Activated T-cell treated with anti-CD3 and anti-CD28 coated beads for 24 hours (primary cell): ENCODE results near the gene TGM6.

Experiments
- DNase-seq: peaks from one replicate; pipeline ENCODE4 v3.0.0-alpha.2; 2020; ENCODE audit warnings: low read depth

The TGM6 gene

DNA sequence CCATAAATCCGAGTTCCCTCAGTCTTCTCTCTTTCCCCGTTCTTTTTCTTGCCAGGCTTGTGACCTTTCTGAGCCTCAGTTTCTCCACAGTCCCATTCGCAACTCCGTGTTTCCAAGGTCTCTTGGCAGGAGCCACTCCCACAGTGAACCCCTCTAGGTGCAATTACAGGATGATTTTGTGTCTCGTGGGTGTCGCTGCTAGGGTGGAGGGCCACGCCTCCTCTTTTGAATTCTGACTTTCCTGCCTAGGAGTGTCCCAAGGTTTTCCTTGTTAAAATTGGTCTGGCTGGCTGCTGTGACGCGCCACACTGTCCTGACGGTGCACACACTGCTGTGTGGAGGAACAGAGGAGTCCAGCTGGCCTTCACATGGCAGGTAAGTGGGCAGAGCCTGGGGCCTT lies at the start of gene TGM6:
TGM6 (plus strand) TSS at position 301 of the 400 bp plus-strand sequence; CDS start at position 369, 68 bp downstream.
- DNase-seq: no peak

DNA sequence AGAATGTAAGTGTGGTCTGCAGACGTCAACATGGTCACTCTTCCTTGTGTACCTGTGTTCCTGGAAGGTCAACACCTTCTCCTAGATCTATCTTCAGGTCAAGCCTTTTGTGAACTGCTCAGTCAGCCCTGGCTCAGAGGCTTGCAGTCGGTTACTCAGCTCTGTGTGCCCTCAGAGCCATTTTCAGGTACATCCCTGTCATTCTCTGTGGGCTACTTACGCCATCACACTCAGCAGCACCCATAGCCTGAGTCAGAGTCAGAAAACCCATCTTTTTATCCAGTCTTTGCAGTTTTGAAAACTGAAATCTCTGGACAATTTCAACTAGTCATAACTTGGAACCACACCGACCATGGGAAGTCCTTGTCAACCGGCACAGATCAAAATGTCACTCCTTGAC lies 49.6 kb upstream of the TGM6 start:
- DNase-seq: no peak

DNA sequence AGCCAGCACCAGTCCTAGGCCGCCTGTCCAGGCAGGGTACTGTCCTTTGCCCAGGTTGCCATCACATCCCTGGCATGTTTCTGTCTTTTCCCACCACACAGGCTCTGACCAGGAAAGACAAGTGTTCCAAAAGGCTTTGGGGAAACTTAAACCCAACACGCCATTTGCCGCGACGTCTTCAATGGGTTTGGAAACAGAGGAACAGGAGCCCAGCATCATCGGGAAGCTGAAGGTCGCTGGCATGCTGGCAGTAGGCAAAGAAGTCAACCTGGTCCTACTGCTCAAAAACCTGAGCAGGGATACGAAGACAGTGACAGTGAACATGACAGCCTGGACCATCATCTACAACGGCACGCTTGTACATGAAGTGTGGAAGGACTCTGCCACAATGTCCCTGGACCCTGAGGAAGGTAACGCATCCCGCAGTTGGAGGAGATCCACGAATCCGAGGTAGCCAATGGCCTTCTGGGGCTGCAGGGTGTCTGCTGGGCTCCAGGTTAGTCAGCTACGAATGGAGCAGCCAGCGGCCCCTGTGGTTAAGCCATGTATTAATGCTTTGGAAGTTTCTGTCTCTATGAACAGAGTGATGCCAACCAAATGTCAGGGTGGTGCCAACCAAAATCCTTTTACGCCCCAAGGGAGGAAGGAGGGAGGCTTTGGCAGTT lies 48.7 kb upstream of the TGM6 start:
- no peak for DNase-seq

DNA sequence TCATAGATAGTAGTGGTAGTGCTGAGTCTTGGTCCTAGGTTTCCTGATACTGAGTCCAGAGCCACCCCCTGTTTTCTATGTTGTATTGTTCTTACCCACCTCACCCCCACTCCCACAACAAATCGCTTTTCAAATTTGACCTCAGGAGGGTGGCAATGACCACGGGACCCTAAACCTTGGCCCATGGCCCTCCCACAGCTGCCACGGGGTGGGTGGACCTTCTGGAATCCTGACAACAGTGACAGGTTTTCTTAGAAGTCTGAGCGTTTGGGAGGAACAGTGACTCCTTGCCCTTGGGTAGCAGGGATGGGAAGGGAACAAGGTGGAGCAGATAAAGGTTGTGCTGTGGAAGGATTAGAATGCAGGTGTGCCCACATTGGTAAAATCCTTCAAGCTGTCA lies 48.0 kb upstream of the TGM6 start:
- DNase-seq: no peak

DNA sequence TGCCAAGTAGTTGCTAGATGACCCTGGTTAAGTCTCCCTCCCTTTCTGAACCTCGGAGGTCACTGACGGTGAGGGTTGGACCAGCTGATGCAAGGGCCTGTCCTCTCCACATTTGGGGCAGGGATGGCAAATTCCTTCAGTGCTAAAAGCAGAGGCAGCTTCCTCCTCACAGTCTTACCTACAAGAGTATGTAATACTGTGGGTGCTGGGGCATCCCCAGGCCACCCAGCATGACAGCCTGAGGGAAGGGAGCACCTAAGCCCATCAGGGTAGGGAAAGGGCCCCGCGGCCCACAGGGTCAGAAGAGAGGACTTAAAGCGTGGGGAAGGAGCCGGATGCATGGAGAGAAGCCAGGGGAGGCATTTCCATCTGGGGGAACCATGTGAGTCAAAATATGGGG lies 46.9 kb upstream of the TGM6 start:
- no peak for DNase-seq

DNA sequence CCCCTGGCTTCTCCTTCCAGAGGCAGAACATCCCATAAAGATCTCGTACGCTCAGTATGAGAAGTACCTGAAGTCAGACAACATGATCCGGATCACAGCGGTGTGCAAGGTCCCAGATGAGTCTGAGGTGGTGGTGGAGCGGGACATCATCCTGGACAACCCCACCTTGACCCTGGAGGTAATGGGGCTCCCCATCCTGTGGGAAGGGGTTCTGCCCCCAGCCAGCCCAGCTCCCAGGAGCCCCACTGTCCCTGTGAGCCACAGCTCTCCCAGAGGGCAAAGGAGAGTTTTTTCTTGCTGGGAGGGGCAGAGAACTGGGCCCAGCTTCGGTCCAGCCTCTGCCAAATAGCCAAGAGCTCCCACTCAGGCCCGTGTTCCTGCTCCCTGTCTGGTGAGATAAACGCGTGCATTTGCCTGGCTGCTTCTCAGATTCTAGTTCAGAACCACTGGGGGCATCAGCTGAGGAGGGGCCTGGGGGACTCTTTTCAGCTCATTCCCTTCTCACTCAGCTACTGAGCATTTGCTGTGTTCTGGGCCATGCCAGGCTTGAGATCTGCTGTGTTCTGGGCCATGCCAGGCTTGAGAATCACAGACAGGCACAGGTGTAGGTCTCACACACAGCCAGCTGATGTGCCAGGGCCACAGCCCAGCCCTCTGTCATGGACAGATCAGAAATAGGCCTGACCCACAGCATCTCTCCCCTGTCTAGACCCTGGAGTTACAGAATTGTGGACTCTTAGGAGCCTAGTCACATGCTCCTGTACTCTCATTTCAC lies 45.4 kb upstream of the TGM6 start:
- no peak for DNase-seq

DNA sequence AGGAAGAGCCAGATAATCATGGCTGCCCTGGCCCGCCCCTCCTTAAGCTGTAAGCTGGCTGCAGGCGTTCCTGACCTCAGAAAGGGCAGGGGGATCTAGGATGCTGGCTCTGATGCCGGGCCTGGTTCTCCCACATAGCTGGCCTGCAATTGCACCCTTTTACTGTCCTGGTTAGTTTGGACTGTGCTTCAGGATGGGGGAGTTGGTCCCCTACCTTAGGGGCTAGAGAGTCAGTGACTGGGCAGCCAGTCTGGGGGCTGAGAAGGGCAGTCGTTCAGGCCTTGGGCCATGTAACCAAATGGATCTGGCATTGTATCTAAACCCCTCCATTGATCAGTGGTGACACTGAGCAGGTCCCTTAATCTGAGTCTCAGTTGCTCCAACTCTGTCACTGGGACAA lies 44.2 kb upstream of the TGM6 start:
- DNase-seq: no peak

DNA sequence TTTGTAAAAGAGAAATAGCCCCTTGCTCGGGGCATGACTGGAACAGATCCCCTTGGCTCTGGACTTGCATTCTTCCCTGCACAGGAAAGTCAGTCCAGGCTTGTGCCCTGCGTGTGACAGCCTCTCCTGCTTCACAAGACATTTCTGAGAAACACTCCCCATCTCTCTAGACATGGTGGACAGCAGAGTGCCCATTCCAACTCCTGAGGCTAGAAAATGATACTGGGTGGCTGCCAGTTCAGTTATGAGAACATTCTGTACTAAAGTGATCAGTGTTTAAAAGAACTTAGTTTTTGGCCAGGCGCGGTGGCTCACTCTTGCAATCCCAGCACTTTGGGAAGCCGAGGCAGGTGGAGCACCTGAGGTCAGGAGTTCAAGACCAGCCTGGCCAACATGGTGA lies 43.6 kb upstream of the TGM6 start:
- DNase-seq: no peak

GRCh38 chr20:2338411-2339066 lies 42.2 kb upstream of the TGM6 start:
- no peak for DNase-seq

DNA sequence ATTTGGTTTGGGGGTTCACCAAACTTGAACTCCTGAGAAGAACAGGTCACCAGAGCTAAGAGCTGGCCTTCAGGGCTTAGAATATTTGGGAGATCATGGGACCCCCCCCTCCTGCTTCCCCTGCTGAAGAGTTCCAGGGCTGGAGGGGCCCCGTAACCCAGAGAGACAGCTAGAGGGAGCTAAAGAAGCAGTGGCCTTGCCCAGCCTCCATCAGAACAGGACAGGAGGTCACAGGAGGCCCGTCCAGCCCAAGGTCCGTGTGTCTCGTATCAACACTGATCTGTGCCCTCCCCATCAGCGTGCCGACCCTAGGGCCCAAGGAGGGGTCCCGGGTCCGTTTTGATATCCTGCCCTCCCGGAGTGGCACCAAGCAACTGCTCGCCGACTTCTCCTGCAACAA lies 40.6 kb upstream of the TGM6 start:
- no peak for DNase-seq

DNA sequence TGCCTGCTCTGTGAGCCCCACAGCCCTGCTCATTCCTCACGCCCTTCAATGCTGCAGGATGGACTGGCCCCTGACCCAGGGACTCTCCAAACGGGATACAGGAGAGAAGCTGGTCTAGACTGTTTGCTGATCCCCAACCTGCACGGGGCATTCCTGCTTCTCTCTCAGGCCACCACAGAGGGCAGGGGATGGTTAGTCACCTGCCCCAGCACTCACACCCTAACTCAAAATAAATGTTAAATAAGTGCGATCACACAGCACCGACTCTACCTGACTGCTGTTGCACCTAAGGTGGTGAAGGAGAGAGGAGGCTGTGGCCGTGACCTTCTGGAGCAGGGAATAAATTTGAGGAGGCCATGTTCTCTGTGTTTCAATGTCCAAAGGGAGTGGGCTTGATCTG lies 39.9 kb upstream of the TGM6 start:
- DNase-seq: no peak

DNA sequence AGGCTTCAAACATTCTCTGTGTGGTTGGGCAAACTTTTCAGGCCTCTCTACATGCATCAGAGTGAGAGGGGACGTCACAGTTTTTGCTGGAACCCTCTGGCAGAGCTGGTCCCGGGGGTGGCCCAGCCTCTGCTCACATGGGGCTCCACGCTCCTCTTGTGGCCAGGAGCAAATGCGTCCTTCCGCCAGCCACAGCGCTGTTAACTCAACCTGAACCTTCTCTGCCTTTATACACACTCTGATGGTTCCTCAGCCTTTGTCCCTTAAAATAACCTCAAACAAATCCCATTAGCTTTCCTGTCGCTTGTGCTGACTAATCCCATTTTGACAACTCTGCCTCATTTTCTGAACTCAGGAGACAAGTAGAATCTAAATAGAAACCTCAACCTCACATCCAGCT lies 39.4 kb upstream of the TGM6 start:
- no peak for DNase-seq

- no peak for DNase-seq
Observed at GRCh38 chr20:2342243-2342642, 38.5 kb upstream of the TGM6 start.

DNA sequence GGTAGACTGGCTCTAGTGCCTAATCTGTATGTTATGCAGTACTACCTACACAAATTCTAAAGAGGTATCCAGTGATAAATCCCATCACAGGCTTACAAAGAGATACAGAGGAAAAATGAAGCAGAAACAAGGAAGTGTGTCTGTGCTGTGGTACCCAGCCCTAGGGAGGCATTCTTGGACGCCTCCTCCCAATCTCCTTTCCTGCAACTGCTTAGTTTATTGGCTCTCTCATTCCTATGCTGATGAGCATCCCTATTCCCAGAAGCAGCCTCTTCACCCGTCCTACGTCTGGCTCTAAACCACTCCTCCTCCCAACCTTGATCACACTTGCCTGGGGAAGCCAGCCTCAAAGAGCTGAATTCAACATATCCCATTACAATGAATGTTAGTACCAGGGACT lies 34.5 kb upstream of the TGM6 start:
- DNase-seq: no peak

DNA sequence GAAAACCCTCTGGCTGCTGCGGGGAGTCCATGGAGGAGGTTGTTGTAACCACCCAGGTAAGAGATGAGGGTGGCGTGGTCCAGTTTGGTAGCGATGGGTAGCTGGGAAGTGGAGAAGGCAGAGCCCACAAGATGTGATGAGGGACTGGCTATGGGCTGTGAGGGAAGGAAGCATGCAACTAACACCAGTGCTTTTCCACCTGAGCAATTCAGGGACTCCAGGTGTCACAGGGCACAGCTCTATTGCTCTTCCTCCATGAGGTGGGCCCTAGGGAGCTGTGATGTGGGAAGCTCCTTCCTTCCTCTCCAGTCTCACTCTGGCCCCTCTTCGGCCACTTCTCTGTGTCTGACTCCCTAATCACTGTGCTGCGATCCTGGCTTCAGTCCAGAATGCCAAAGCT lies 32.4 kb upstream of the TGM6 start:
- DNase-seq: no peak

DNA sequence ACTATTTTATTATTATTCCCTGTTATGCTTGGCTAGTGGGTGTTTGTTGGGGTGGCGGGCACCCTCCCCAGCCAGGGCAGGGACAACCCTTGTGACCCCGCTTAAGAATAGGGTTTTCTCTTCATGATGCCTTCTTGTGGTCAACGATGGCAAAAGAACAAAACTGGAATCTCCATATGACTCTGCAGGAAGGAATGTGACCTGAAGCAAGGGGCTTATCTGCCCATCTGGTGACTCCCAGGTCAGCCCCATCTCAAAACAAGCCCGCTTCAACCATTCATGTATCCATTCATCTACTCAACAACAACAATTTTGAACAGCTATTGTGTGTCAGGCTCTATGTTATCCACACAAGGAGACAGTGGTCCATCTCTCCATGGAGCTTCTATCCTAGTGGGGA lies 30.9 kb upstream of the TGM6 start:
- no peak for DNase-seq

DNA sequence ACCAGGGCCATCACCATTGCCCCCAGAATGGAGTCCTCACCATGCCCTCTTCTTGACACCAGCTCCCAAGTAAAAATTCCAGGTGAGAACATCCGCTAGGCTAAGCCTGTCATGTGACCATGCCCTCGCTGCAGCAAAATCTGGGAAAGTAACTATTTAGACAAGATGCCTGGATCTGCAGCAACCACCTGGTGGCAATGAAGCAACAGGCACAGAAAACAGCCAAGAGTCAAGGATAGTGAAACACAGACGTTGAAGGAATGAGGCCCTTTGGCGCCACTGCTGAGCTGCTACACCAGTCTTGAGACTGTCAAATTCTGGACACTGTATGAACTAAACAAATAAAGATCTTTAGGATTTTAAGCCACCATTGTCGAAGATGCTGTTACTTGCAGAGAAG lies 30.1 kb upstream of the TGM6 start:
- no peak for DNase-seq

DNA sequence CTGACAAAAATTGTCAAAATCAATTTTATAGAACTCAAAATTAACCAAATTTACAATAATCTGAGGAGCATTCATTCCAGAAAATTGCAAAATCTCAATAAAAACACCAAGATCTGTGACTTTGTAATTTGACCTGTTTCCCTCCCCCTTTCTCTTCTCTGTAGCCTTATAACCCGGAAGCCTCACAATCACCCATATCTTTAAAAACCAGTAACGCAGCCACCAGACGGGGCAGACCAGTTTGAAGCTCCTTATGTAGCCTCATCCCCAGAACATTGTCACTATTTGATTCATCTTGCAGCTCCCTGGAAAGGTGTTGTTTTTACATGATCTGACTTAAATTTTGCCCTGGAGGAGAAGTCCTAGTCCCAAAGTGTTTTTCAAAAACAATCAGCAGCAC lies 27.5 kb upstream of the TGM6 start:
- no peak for DNase-seq

GRCh38 chr20:2357114-2357513 lies 23.6 kb upstream of the TGM6 start:
- no peak for DNase-seq

GRCh38 chr20:2358006-2358405 lies 22.7 kb upstream of the TGM6 start:
- no peak for DNase-seq

- DNase-seq: no peak
Observed at GRCh38 chr20:2361035-2361593, 19.6 kb upstream of the TGM6 start.

- DNase-seq: no peak
Observed at GRCh38 chr20:2363187-2363586, 17.5 kb upstream of the TGM6 start.

- DNase-seq: no peak
Observed at GRCh38 chr20:2363587-2363986, 17.1 kb upstream of the TGM6 start.
